Adrenal gland (tissue), 12 donors: ENCODE results near the gene CDH4. TPM values are rescaled to one million over a fixed set of nuclear protein-coding genes. Genes with fewer than 3 reads are reported as not detected.

Experiments used
- DNase-seq, 7 donors: peaks; one replicate each; pipeline ENCODE4 v3.0.0-alpha.2; 2019 to 2020
- H3K27ac ChIP-seq, 5 donors: fragments of 200-600 bp; sonication (generic) in 4 of 5; 1 replicate in 3 of 5; 2 replicates in 2 of 5; pipeline versions ENCODE4 v1.5.1 to v1.8.0; 2016 to 2020; ENCODE audit warnings: mild to moderate bottlenecking in 1 of 5
- H3K27me3 ChIP-seq: fragments of 200-600 bp; 2 replicates; pipeline ENCODE4 v1.8.0; 2021
- H3K36me3 ChIP-seq, 2 donors: fragments of 200-600 bp; replicated peaks in 1 of 2; 1 replicate in 1 of 2; 2 replicates in 1 of 2; pipeline versions ENCODE4 v1.5.1 to v1.8.0; 2018 to 2022
- H3K4me1 ChIP-seq, 2 donors: fragments of 200-600 bp; replicated peaks in 1 of 2; 1 replicate in 1 of 2; 2 replicates in 1 of 2; pipeline versions ENCODE4 v1.5.1 to v1.8.0; 2018 to 2021
- H3K4me3 ChIP-seq, 4 donors: fragments of 200-600 bp; sonication (generic) in 3 of 4; one replicate each; pipeline ENCODE4 v1.5.1; 2016 to 2018
- H3K9me3 ChIP-seq, 3 donors: fragments of 200-600 bp; sonication (generic) in 1 of 3; replicated peaks in 1 of 3; 1 replicate in 2 of 3; 2 replicates in 1 of 3; pipeline versions ENCODE4 v1.5.1 to v1.8.0; 2016 to 2021
- CTCF ChIP-seq, 6 experiments: fragments of 450-650 bp in 4 of 6; fragments of 200-600 bp in 2 of 6; sonication (generic) in 1 of 6; IDR thresholded peaks; 1 replicate in 5 of 6; 2 replicates in 1 of 6; pipeline versions ENCODE4 v1.5.1 to v1.8.0; 2016 to 2021; ENCODE audit warnings: antibody characterized with exemption in 6 of 6, mild to moderate bottlenecking in 2 of 6, moderate library complexity in 1 of 6
- POLR2A ChIP-seq, 2 donors: fragments of 450-650 bp; IDR thresholded peaks; one replicate each; pipeline ENCODE4 v1.6.1; 2017; ENCODE audit warnings: antibody characterized with exemption in 2 of 2, mild to moderate bottlenecking in 2 of 2, moderate library complexity in 1 of 2
- WGBS, 4 donors: extraction: QIAGEN DNeasy Blood & Tissue Kit in 2 of 4; methylation state at CpG; one replicate each; pipeline versions ENCODE4 v1.1.5 to v1.1.7; 2013 to 2017; 5-methylcytosine and 5-hydroxymethylcytosine counted together
- intact Hi-C, 2 donors: fragments of 100-400 bp; cut with DNase I; formaldehyde crosslinking; loops; one replicate each; pipeline versions ENCODE4 v1.14.1 to v1.15.0; 2022 to 2023
- polyA plus RNA-seq, 3 donors: library from polyadenylated mRNA; stranded (reverse); fragments of 200-250 nt in 2 of 3; fragments of 350-450 nt in 1 of 3; fragmentation: Illumina TruSeq in 1 of 3; extraction: RNeasy Lipid Tissue Mini Kit (QIAGEN cat#74804) in 1 of 3; gene quantifications; one replicate each; pipeline ENCODE4 v1.2.3, GENCODE V29; 2013 to 2014
- total RNA-seq, 9 donors: library from RNA; depleted of rRNA in 4 of 9; stranded (reverse); fragments of >200 nt in 4 of 9; fragments of 120-200 nt in 1 of 9; fragmentation: NEBNext Ultra II Directional in 1 of 9; extraction: Animal tissue kit (Norgen Biotek cat#: 25700) in 1 of 9; gene quantifications; one replicate each; pipeline versions ENCODE4 v1.1.0 to v1.2.4, GENCODE V29; 2013 to 2023
- donor health status: healthy with polysubstance abuse.
- donor health status: Bipolar disorder and iron deficiency.
- donor health status: DM: yes; HTN: yes; CAD: no.
- donor health status: DM: no; HTN: no; CAD: no.
- donor health status: DM: no; HTN: no; CAD: no.
- donor health status: DM: yes; HTN: yes; CAD: no.

Gene CDH4
- total and polyA plus RNA-seq, 12 donors, result 0.08 to 0.53 (median 0.20) TPM; not detected in 3

DNA sequence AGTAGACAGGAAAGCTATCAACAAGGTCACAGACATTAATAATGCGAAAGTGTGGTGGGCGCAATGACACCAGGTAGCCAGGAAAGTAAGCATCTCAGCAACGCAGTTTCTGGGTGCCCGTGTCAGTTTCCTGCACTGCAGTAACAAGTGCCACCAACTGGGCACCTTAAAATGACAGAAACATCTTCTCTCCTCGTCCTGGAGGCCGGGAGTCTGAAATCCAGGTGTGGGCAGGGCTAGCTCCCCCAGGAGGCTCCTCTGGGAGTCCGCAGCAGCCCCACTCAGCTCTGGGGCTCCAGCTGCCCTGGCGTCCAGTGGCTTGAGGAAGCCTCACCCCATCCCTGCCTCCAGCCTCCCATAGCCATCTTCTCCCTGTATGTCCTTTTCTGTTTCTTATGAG, 426.4 kb downstream of the CDH4 start:
- no peak for DNase-seq
- intact Hi-C loops, result no loop called here
- no peaks in the 10 kb centered on the region for H3K27me3 ChIP-seq
- H3K4me3 ChIP-seq, result no peak overlapping the region
- H3K9me3 ChIP-seq, result no peaks in the 10 kb centered on the region
- H3K36me3 ChIP-seq, result no peaks in the 10 kb centered on the region
- WGBS, 4 donors, result 76 to 85% (median 80%) methylated on average over 5 to 8 of the region's 8 CpGs
- H3K27ac ChIP-seq, result no peak overlapping the region
- TF ChIP-seq POLR2A (IDR thresholded peaks at IDR 0.05) (no peak), CTCF (IDR thresholded peaks at IDR 0.05) (no peak)
- H3K4me1 ChIP-seq, result no peaks in the 10 kb centered on the region

- Histone ChIP-seq H3K36me3 (no peaks in the 10 kb centered on the region), H3K27ac (no peak overlapping the region), H3K9me3 (no peaks in the 10 kb centered on the region), H3K4me3 (no peak overlapping the region), H3K4me1 (no peaks in the 10 kb centered on the region), H3K27me3 (no peaks in the 10 kb centered on the region)
- TF ChIP-seq POLR2A (IDR thresholded peaks at IDR 0.05), result no peak
- no peak for TF ChIP-seq CTCF (IDR thresholded peaks at IDR 0.05)
- 79 to 100% (median 84%) methylated on average over 1 to 10 of the region's 10 CpGs for WGBS, 4 donors
- intact Hi-C loops, result no loop called here
- no peak for DNase-seq
Observed at GRCh38 chr20:61679473-61679872, 427.4 kb downstream of the CDH4 start.

GRCh38 chr20:61680096-61680495, 428.0 kb downstream of the CDH4 start:
- WGBS, 4 donors, result 67 to 79% (median 73%) methylated on average over 4 to 7 of the region's 7 CpGs
- TF ChIP-seq POLR2A (IDR thresholded peaks at IDR 0.05) (no peak), CTCF (IDR thresholded peaks at IDR 0.05) (no peak)
- intact Hi-C loops, result no loop called here
- Histone ChIP-seq H3K27ac (no peak overlapping the region), H3K27me3 (no peaks in the 10 kb centered on the region), H3K9me3 (no peaks in the 10 kb centered on the region), H3K4me1 (no peaks in the 10 kb centered on the region), H3K36me3 (no peaks in the 10 kb centered on the region), H3K4me3 (no peak overlapping the region)
- DNase-seq, result no peak

DNA sequence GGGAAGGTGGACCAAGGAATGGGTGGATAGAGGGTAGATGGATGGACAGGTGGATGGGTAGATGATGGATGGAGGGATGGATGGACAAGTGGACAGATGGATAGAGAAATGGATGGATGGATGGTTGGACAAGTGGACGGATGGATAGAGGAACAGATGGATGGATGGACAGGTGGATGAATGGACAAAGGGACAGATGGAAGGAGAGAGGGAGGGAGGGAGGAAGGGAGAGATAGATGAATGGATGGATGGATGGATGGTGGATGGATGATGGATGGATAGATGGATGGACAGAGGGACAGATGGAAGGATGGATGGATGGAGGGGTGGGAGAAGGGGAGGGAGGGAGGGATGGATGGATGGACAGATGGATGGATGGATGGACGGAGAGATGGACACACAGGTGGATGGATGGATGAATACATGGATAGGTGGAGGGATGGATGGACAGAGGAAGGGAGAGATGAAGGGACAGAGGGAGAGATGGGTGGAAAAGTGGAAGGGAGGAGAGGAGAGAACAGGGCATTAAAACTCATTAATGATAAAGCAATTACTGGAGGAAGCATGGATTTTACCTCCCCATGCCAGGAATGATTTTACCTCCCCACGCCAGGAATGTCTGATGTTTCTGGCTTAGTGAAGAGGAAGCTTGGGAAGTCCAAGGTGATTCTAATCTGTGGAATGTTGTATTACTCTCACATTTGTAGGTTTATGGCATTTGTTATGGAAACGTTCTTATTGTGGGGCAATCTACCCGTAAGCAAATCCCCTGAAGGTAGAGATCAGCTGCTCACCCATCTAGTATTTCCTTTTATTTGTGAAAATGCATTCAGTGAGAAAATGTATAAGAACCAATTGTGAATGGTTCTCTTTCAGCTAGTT, 430.3 kb downstream of the CDH4 start:
- H3K36me3 ChIP-seq, result no peaks in the 10 kb centered on the region
- no peak overlapping the region for H3K27ac ChIP-seq
- no peak for TF ChIP-seq POLR2A (IDR thresholded peaks at IDR 0.05)
- no peak for TF ChIP-seq CTCF (IDR thresholded peaks at IDR 0.05)
- intact Hi-C loops, result no loop called here
- 68 to 74% (median 69%) methylated on average over 5 of the region's 5 CpGs for WGBS, 4 donors
- DNase-seq, result no peak
- H3K9me3 ChIP-seq, result no peaks in the 10 kb centered on the region
- no peaks in the 10 kb centered on the region for H3K4me1 ChIP-seq
- H3K27me3 ChIP-seq, result no peaks in the 10 kb centered on the region
- H3K4me3 ChIP-seq, result no peak overlapping the region
